Stomach (tissue), 4 donors: ENCODE results near the gene NME7.

Source experiments
- EP300 ChIP-seq: sonication (generic); formaldehyde crosslinking; IDR thresholded peaks from one replicate; pipeline ENCODE4 v1.6.1; 2017; ENCODE audit warnings: antibody characterized with exemption
- POLR2A ChIP-seq, 4 donors: fragments of 450-650 bp; IDR thresholded peaks; one replicate each; pipeline ENCODE4 v1.6.1; 2016; ENCODE audit warnings: antibody characterized with exemption in 4 of 4, control low read depth in 2 of 4, mild to moderate bottlenecking in 1 of 4, moderate library complexity in 1 of 4
- POLR2AphosphoS5 ChIP-seq, 3 donors: sonication (generic); formaldehyde crosslinking; IDR thresholded peaks; one replicate each; pipeline ENCODE4 v1.6.1; 2016; ENCODE audit warnings: antibody characterized with exemption in 3 of 3
- TF ChIP-seq, protein P1 (sequence below), 7 experiments: fragments of 450-650 bp in 4 of 7; fragments of 200-600 bp in 3 of 7; sonication (generic) in 3 of 7; IDR thresholded peaks; one replicate each; pipeline ENCODE4 v1.5.1; 2016 to 2019; ENCODE audit warnings: antibody characterized with exemption in 7 of 7, control low read depth in 2 of 7, mild to moderate bottlenecking in 1 of 7

DNA sequence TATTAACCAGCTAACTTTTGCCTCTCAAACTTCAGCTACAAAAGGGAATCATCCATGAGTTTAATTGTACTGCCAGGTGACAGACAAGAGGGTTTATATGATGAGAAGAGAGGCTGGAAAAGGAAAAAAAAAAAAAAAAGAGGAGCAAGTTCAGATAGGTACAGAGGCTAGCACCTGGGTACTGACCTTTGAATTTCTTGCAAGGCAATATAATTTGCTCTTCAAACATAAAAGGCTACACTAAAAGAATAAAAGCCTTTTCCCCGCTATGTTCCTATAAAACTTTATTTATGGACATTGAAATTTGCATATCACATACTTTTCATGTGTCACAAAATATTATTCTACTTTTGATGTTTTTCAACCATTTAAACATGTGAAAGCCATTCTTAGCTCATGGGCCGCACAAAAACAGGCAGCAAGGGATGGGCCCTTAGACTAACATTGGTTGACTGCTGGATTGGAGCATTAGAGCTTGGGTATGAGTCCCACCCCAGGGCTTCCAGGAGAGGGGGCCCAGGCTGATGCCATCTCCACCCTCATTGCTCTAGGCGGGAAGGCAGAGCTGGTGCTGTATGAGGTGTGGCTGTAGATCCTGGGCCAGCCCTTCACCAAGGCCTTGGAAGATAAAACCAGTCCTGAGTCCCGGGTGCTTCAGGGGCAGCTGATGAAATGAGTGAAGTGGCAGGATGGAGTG is 216.8 kb downstream of the NME7 start:
- TF ChIP-seq, protein P1, sequence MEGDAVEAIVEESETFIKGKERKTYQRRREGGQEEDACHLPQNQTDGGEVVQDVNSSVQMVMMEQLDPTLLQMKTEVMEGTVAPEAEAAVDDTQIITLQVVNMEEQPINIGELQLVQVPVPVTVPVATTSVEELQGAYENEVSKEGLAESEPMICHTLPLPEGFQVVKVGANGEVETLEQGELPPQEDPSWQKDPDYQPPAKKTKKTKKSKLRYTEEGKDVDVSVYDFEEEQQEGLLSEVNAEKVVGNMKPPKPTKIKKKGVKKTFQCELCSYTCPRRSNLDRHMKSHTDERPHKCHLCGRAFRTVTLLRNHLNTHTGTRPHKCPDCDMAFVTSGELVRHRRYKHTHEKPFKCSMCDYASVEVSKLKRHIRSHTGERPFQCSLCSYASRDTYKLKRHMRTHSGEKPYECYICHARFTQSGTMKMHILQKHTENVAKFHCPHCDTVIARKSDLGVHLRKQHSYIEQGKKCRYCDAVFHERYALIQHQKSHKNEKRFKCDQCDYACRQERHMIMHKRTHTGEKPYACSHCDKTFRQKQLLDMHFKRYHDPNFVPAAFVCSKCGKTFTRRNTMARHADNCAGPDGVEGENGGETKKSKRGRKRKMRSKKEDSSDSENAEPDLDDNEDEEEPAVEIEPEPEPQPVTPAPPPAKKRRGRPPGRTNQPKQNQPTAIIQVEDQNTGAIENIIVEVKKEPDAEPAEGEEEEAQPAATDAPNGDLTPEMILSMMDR (IDR thresholded peaks at IDR 0.05), result no peak
- TF ChIP-seq POLR2AphosphoS5 (IDR thresholded peaks at IDR 0.05), result no peak
- no peak for TF ChIP-seq EP300
- TF ChIP-seq POLR2A (IDR thresholded peaks at IDR 0.05), result no peak
